HG03575 (cell line): ENCODE data around the gene LOC128125822.
"Not testable (repeated sequence)": the region's sequence is repeated elsewhere in the genome, so short reads cannot be mapped to it uniquely, and the experiment has no call there.

ENCODE experiments used
- ATAC-seq: cut with Tn5 transposase; IDR thresholded peaks from one replicate; pipeline ENCODE4 v1.9.1; 2021; ENCODE audit not compliant: unreplicated experiment, insufficient number of reproducible peaks, low FRiP score; ENCODE audit errors: extremely low read depth

Gene LOC128125822

GRCh38 chr6:63578757-63579156 is 6.5 kb downstream of the LOC128125822 start:
- no peak for ATAC-seq

GRCh38 chr6:63579937-63580703 is 7.8 kb downstream of the LOC128125822 start:
- no peak for ATAC-seq

GRCh38 chr6:63580704-63580961 is 8.4 kb downstream of the LOC128125822 start:
- ATAC-seq = no peak

GRCh38 chr6:63581355-63582013 is 9.2 kb downstream of the LOC128125822 start:
- ATAC-seq = no peak

- no peak for ATAC-seq
These were observed 10.4 kb downstream of the LOC128125822 start for GRCh38 chr6:63582579-63583231.

GRCh38 chr6:63584125-63584514 is 11.8 kb downstream of the LOC128125822 start:
- ATAC-seq = no peak

GRCh38 chr6:63584566-63584965 is 12.3 kb downstream of the LOC128125822 start:
- no peak for ATAC-seq

GRCh38 chr6:63585652-63586051 is 13.4 kb downstream of the LOC128125822 start:
- not testable (repeated sequence) for ATAC-seq

GRCh38 chr6:63589952-63590411 is 17.7 kb downstream of the LOC128125822 start:
- ATAC-seq = no peak

GRCh38 chr6:63592886-63593285 is 20.6 kb downstream of the LOC128125822 start:
- no peak for ATAC-seq

GRCh38 chr6:63597141-63598048 is 25.1 kb downstream of the LOC128125822 start:
- ATAC-seq = no peak

- ATAC-seq = peak; percentile 96
These were observed 26.1 kb downstream of the LOC128125822 start for GRCh38 chr6:63598049-63599036.

- no peak for ATAC-seq
These were observed 27.0 kb downstream of the LOC128125822 start for GRCh38 chr6:63599243-63599642.

GRCh38 chr6:63600136-63600535 is 27.9 kb downstream of the LOC128125822 start:
- ATAC-seq = no peak

- ATAC-seq = no peak
These were observed 37.0 kb downstream of the LOC128125822 start for GRCh38 chr6:63609231-63609630.

- no peak for ATAC-seq
These were observed 38.7 kb downstream of the LOC128125822 start for GRCh38 chr6:63610944-63611343.

GRCh38 chr6:63611560-63611959 is 39.3 kb downstream of the LOC128125822 start:
- no peak for ATAC-seq

GRCh38 chr6:63615590-63615989 is 43.3 kb downstream of the LOC128125822 start:
- ATAC-seq = no peak
